Measurements from ENCODE around the gene NHS. TPM values are rescaled to one million over a fixed set of nuclear protein-coding genes. Genes with fewer than 3 reads are reported as not detected.
"Not testable (repeated sequence)": the region's sequence is repeated elsewhere in the genome, so short reads cannot be mapped to it uniquely, and the experiment has no call there.

NHS gene
- total RNA-seq, 1 donor from 2014 or later: 11.4 TPM

DNA sequence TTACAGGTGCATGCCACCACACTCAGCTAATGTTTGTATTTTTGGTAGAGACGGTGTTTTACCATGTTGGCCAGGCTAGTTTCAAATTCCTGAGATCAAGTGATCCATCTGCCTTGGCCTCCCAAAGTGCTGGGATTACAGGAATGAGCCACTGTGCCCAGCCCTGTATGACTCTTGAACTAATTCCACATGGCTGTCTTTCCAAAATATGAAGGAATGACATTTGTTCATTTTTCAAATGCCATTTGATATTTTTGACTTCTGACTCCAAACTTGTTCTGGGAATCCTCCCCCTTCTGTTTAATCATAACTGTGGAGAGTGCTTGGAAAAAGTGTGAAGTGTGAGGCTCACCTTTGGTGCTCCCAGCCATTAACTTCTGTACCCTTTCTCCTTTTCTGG lies 119.2 kb downstream of the NHS start:
- no peak for DNase-seq (ENCODE audit: low spot score)

DNA sequence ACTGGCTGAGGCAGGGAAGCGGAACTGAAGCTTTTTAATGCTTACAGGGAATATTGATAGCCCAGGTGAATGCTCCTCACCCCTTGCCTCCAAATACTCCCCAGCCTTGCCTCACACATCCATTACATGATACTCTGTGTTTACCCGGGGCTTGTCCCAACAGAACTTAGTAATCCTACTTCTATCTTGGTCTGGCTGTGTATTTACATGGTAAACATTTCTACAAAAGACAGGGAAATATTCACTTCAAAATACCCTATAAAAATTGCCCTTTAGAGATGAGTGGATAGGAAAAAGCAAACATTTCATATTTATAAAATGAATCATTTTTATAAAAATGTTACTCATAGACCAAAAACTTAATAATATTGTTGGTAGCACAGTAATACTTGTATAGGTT lies 120.1 kb downstream of the NHS start:
- no peak for DNase-seq (ENCODE audit: low spot score)

DNA sequence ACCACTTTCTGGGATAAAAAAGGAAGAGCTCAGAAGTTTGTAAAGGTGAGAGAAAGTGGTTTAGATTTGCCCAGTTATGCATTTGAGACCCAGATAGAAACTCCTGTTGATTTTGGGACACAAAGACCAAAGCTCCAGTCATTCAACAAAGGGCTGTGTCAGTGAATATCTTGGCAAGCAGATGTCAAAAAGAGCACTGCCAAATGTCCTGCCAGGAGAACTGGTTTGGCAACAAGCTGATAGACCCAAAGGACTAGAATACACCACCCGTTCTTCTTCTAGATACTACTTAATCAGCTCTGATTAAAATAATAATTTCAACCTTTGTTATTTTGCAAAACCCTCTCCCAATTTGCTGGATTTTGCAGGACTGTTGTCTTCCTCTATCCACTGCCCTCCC lies 121.4 kb downstream of the NHS start:
- no peak for DNase-seq (ENCODE audit: low spot score)

DNA sequence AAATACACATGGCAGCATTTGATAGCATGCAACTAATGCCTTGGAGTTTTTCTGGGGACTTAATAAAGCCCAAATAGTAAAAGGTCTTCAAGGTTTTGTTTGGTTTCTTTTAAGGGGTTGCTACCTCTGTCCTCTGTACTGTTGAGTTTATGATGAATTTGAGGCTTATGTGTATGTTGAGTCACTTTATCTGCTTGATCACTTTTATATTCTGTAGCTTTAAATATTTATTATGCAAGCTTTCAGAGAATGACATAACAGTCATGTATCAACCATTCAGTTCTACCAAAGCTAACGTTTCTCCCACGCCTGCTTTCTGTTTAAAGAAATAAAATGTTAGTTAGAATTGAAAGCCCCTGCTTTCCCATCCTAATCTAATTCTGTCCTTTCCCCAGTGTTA lies 122.2 kb downstream of the NHS start:
- DNase-seq (ENCODE audit: low spot score): no peak

DNA sequence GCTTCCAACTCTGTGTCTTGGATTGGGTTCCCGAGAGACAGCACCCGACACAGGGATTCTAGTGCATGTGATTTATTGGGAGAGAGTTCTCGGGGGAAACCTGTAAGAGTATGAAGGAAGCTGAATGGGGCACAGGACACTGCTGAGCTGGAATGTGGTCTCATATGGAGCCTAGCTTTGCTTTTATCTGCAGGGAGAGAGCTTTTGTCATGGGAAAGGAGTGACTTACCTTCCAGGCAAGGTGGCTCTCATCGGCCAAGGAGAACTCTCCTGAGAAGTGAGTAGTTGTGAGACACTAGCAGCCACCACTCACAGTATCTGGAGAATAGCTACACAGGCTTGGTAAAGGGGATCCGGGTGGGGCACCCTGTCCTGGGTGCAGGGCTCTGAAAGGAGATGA lies 124.5 kb downstream of the NHS start:
- DNase-seq (ENCODE audit: low spot score): no peak

DNA sequence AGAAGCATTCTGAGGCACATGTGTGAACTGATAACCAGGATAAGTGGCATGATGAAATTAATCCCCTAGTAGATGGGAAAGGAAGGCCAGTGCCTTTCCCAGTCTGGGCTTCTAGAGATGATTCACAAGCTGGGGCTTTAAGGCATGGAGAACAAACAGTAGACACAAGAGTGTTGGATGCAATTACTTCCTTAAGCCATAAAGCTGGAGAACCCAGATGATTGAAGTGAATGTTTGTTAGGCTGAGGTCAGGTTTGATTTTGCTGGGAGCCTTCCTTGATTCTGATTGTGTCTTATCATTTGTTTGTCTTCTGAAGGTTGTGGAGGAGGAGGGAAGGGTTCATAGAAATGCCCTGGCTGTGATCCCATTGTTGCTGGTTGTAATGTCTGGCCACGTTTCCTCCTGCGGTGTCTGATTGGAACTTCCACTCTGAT lies 125.2 kb downstream of the NHS start:
- no peak for DNase-seq (ENCODE audit: low spot score)

DNA sequence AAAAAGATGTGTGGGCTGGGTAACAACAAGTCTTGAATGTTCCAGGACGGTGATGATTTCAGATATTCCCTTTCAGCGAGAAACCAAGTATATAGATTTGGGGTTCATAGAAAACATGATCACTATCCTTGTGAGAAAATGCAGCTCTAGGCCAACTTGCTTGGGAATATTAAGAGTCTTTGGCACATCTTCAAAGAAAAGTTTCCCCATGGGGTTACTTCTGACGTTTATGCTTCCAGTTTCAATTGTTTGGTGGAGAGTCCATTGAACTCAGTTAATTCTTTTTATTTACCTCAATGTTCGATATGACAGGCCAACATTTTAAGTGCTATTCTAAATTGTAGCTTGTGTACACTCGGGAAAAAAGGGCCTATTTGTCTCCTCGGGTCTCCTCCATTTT lies 126.7 kb downstream of the NHS start:
- no peak for DNase-seq (ENCODE audit: low spot score)

DNA sequence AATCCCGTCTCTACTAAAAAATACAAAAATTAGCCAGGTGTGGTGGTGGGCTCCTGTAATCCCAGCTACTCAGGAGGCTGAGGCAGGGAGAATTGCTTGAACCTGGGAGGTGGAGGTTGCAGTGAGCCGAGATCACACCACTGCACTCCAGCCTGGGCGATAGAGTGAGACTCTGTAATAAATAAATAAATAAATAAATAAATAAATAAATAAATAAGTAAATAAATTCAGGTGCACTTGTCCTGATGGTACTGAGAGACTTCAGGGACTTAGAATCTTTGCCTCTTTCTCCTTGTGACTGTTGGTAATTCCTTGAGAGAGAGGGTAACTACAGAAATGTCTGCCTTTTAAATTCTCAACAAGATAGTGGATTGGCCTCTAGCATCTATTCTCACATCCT lies 131.4 kb downstream of the NHS start:
- DNase-seq (ENCODE audit: low spot score): not testable (repeated sequence)

DNA sequence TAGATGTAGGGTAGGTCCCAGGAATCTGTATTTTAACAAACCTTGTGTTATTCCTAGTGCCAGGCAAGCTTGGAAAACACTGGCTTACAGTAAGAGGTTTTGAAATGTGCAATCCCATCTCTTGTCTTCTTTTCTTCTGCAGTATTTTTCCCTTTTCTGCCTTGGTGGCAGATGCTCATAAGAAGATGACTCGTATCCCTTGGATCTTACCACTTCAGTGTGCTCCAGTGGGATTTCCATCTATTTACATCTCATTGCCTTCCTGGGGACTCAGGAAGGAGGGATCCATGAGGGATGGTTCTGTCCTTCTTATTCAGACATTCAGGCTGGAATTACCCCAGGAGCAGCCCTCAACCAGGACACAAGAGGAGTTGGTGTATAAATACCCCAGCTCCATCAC lies 136.6 kb downstream of the NHS start:
- DNase-seq (ENCODE audit: low spot score): no peak

DNA sequence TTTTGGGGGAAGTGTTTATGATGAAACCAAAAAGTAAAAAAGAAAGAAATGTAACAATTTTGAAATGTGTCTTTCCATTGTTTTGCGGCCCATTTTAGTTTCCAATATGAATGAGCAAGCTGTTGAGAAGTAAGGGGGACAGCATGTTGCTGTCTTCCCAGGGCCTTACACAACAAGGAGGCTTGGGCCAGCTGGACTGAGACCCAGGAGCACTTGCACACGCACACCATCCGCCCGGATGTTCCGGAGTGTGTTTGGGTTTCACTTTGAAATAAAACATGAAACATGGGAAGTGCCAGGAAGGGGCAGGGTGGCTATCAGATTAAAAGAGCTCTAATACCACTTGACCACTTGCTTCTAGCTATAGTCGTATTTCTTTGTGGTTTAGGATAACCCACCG lies 144.4 kb downstream of the NHS start:
- DNase-seq (ENCODE audit: low spot score): no peak

DNA sequence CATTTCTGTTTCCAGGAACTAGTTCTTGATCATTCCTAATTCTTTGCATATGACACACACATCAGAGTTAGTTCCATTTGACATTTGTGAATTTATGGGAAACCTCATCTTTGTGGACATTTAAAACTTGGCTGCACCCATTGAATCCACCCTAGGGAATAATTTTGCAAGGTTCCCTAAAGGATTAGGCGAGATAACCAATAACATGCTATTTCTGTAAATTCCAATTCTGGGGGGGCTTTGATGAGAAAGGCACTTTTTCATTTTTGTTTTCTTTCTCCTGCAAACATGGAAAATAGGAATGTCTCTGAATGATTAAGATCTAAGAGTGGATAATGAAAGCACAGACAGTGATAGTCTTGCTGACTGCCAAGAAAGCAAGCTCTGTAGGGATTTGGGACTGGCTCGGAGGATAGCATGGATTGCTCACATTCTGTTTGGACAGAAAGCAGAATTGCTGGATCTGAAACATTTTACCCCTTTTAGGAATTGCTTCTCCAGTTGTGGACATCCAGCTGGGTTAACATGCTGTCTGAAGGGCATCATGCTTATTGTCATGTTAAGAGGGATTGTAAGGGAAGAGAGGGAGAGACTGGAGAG lies 145.1 kb downstream of the NHS start:
- no peak for DNase-seq (ENCODE audit: low spot score)

DNA sequence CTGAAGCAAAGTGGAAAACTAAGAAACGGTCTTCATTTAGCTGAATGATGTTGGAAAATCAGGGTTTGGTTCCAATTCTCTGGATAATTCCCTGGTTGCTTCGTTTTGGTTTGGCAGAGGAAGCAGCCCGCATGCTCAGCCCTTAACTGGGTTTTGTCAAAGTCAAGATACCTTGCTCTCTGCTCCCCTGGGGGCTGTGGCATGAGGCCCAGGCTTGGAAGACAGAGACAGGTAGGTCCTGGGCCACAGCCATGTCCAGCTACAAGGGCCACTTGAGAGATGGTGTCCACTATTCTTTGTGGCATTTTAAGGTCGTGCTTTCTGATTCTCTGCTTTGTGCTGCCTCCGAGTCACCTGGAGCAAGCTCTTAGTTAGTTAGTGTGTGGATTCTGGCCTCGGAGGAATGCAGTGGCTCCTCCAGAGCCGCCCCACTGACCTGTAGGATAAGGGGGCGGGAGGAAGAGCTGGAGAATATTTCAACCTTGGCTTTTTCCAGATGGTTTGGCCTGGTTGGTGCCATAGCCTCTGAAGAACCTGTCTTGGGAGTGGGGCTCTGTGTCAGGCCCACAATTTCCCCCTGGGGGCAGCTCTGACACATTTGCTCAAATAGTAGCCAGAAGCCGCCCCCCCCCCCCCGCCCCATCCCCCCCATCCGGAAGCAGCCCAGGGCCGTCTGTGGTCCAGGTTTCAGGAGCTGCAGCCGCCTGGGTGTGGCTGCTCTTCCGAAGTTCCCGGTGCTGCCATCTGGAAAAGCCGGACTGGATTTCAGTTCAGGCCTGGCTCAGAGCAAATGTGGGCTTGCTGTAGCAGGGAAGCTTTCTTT lies 147.1 kb downstream of the NHS start:
- no peak for DNase-seq (ENCODE audit: low spot score)

DNA sequence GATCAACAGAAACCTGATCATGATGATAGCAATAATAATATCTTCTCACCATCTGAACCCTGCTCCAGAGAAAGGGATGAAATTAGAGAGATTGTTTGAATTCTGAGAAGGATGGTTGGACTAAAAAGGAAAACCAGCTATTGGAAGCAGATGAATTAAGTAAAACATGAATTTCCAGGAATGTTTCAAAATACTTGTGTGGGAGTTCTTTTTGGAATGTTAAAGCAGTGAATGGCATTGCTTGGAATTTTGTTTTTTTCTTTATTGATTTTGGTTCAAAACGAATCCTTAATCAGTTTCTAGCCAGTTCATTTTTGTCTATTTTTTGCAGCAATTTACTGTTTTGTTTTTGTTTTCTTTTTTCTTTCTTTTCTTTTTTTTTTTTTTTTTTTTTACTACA lies 150.3 kb downstream of the NHS start:
- DNase-seq (ENCODE audit: low spot score): no peak

DNA sequence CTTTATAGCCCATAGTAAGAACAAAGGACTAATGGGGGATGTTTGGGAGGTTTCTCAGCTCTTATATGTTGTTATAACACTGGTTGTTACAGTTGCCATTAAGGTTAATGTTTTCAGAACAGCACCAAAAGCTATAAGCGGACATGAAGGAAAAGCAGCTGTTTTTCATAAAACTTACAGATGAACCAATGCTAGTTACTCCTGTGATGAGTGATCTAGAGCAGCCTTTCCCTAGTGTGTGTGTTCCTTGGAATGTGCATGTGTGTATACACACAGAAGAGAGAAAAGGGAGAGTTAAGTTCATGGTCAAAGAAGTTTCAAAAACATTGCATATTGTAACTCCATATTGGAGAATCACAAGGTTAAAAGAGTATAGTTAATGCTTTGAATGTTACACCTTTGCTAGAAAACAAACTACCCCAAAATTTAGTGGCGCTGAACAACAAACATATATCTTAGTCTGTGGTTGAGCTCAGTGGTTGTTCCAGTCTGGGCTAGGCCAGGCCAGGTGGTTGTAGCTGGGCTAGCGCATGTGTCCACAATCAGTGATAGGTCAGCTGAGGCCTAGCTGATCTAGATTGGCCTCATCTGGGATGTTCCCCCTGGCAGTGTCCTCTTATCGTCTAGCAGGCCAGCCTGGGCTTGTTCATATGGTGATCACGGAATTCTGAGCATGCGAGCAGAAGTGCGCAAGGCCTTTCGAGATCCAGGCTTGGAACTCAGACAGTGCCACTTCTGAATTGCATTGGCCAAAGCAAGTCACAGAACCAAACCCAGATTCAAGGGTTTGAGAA lies 151.0 kb downstream of the NHS start:
- no peak for DNase-seq (ENCODE audit: low spot score)

DNA sequence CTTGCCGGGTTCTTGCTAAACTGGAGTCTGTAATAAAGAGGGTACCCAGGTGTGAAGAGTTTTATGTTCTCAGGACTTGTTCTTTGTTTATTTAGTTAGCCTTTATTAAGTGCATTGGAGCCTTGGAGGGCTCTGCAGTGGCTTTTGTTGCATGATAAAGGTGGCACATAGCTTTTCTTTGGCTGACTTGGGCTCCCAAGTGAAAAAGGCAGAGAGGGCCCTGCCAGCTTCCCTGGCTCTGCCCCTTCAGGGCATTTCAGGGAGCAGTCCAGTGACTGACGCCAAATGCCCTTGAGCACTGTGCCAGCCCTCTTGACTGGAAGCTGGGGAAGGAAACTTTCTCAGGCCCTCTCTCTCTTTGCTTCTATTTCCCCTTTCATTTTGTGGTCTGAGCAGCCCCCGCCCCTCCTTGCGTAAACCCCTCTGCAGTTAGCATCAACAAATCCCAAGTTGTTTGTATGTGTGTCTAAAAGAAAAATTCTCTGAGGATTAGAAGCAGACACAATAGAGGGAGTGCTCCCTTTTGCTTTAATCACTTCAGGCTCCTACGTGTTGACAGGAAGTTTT lies 152.2 kb downstream of the NHS start:
- DNase-seq (ENCODE audit: low spot score): no peak

DNA sequence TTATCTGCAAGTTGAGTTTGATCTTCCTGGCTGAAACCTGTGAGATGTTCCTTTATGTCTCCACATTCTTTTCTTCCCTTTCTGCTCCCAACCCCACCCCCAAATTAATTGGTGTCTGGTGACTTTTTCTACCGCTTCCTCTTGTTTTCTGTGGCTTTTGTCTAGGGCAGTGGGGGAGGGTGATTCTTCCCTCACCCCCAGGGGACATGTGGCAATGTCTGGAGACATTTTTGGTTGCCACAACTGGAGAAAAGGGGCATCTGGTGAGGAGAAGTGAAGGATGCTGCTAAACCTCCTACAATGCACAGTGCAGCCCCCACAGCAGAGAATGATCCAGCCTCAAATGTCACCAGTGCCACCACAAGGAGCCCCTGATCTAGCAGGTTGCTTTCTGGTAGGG lies 152.9 kb downstream of the NHS start:
- DNase-seq (ENCODE audit: low spot score): no peak

DNA sequence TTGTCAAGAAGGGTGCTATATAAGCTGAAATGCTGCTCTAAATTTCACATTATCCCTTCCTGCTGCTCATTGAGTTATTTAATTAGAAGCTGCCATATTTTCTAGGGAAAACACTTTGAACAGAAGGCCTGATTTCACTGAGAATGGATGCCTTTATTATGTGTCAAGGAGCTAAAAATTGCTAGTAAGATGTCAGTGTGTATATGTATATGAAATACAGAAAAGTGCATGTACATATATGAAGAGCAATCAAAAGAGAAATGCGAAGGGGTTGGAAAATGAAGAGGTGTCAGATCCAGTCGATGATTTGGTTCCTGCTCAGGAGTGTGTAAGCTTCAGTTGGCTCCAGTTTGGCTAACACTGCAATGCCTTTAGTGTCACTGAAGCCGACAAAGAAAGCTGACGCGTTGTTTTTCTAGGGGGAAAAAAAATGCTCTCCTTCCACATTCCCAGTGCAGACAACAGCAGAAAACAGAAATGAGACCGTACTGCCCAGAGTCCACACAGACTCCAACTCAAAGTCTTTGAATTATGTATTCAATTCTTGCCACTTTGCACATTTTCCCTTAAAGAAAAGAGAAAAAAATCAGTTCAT lies 154.2 kb downstream of the NHS start:
- no peak for DNase-seq (ENCODE audit: low spot score)

DNA sequence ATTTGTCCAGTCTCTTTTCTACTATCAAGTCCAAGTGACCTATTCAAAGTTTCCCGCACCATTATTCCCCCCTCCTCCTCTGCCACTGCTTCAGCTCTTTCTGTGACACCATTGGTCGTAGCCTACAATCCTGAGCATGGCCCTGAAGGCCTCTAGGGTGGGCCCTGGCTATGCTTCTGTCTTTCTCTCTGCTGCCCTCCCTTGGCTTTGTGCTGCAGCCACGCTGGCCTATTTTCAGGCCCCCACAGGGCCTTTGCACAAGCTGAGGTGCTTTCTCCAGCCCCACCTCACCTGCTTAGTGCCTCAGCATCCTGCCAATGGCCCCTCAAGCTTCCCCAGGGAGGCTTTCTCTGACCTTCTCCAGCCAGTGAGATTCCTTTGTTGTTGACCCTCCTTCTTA lies 156.5 kb downstream of the NHS start:
- DNase-seq (ENCODE audit: low spot score): no peak

DNA sequence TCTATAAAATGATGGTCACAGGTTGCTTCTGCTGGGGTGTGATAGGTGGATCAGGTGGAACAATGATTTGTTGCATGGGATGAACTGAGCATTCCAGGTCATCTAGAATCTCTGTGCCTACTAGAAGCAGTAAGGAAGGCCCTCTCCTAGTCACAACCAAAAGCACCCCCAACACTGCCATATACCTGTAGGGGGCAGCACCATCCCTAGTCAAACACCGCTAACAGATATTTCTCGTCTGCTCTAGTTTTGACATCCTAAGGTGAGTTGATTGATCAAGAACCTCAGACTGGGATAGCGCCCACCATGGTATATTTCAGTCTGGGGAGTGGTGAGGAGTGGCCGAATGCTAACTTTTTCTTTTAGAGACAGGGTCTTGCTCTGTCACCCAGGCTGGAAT lies 160.2 kb downstream of the NHS start:
- DNase-seq (ENCODE audit: low spot score): no peak

DNA sequence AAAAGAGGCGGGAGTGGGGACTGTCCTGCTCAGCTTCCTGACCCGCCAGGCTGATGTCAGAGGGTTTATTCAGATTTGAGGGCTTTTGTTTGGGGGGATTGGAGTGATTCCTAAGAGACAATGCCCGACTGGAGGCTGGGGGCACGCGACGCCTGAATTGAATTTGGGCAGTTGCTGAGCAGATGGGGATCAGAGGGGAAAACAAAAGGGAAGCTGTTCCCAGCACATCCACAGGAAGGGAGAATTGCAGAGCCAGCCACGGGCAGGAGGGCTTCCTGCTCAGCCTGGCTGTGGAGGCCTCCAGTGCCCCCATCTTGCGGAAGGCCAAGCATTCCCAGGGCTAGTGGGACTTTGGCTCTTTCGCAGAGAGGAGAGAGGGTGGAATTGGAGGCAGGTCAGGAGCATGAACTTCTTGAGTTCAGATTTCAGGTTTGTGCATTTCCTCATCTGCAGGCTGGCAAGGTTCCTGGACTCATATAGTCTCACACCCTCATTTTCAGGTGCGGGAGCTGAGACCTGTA lies 162.8 kb downstream of the NHS start:
- no peak for DNase-seq (ENCODE audit: low spot score)

DNA sequence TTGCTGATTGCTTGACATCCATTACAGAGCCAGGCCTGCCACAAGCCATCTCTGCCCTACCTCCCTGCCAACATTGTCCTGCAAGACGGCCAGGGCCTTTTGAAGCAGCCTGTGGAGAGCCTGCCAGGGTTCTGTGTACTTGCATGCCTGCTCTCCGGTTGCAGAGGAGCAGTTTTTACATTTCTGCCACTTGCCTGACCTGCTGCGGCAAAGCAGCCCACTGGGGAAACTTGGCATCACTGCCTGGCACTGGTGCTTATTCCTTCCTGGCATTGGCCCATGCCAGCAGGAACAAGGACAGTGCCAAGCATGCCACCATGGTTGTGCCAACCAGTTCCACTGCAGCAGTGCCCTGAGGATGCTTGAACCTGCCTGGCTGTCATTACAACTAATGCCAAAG lies 167.1 kb downstream of the NHS start:
- DNase-seq (ENCODE audit: low spot score): no peak

Data from mesenteric fat pad (tissue), 1 donor.